Measurements from ENCODE around the gene AURKB. TPM values are rescaled to one million over a fixed set of nuclear protein-coding genes. Genes with fewer than 3 reads are reported as not detected.

AURKB gene
- total and polyA plus RNA-seq, 10 of the 15 experiments (the other 5 are each of a cell fraction or from before 2014, with no cell fraction given): 52.7 to 209 (median 128) TPM

GRCh38 chr17:8176197-8176940 is 34.0 kb downstream of the AURKB start, which contains the start of gene TMEM107 (continued):
- no peak for TF ChIP-seq PRDM15 (CRISPR knock-in tag; IDR thresholded peaks at IDR 0.05)
- TF ChIP-seq KAT2A (conservative IDR thresholded peaks at IDR 0.05; ENCODE audit: control insufficient read depth, low read depth, low read length): no peak
- TF ChIP-seq NFIC (IDR thresholded peaks at IDR 0.05; ENCODE audit: low read depth, low read length): no peak
- peak; percentile 39; the same call in 1 of the 2 replicates for TF ChIP-seq ZBTB40 (IDR thresholded peaks at IDR 0.05; ENCODE audit: borderline replicate concordance)

All from GM12878 (cell line).